GM12878 (cell line): ENCODE results near the gene NEGR1. TPM values are rescaled to one million over a fixed set of nuclear protein-coding genes. Genes with fewer than 3 reads are reported as not detected.

Experiments
- ATAC-seq: fragments of 200-7000 bp; cut with Tn5 transposase; 3 replicates; pipeline ENCODE4 v1.9.1; 2020; ENCODE audit warnings: mild to moderate bottlenecking, moderate library complexity
- BruUV-seq: library from RNA; stranded (reverse); fragments of 400-500 nt; replicated peaks from 2 replicates; lab custom pipeline; 2021; lab: Mats Ljungman, UMichigan
- CTCF ChIA-PET: fragments of 300-600 bp; sonication (Branson Sonifier 250); formaldehyde crosslinking; extraction: SDS; loops from one replicate; lab custom pipeline; 2021; ENCODE audit warnings: inconsistent platforms; lab: Yijun Ruan, JAX
- POLR2A ChIA-PET: fragments of 350-600 bp; formaldehyde crosslinking; extraction: SDS; loops from one replicate; lab custom pipeline; 2021; ENCODE audit warnings: inconsistent platforms; lab: Charles Lee
- RAD21 ChIA-PET: fragments of 300-600 bp; sonication (Branson Sonifier 250); formaldehyde crosslinking; loops from one replicate; lab custom pipeline; 2023; ENCODE audit warnings: antibody characterized with exemption; ENCODE audit not compliant: unreplicated experiment; lab: Charles Lee
- SMC1A ChIA-PET: fragments of 300-600 bp; sonication (Branson Sonifier 250); formaldehyde crosslinking; loops from one replicate; lab custom pipeline; 2023; ENCODE audit not compliant: unreplicated experiment, uncharacterized antibody; lab: Charles Lee
- DNase-seq: peaks from one replicate; pipeline ENCODE4 v3.0.0-alpha.2; 2011; ENCODE audit warnings: low read depth, low spot score
- FAIRE-seq: peaks from 3 replicates; lab custom pipeline; 2011; peaks lifted over from hg19 to GRCh38; lab: Jason Lieb, UNC
- H2AFZ ChIP-seq: 2 replicates; pipeline ENCODE4 v1.6.0; 2011; ENCODE audit warnings: low read depth, low read length, control low read depth; ENCODE audit not compliant: control insufficient read depth
- H3K27ac ChIP-seq: 2 replicates; pipeline ENCODE4 v1.5.1; 2011; ENCODE audit warnings: control low read depth; ENCODE audit not compliant: control insufficient read depth, insufficient read depth
- H3K27me3 ChIP-seq, 2 experiments: replicated peaks in 1 of 2; 2 replicates each; pipeline versions ENCODE4 v1.6.0 to v1.6.1; 2011; ENCODE audit warnings: low read length in 1 of 2; ENCODE audit not compliant: control insufficient read depth in 2 of 2, insufficient read depth in 2 of 2
- H3K36me3 ChIP-seq, 2 experiments: 2 replicates each; pipeline ENCODE4 v1.5.1; 2011; ENCODE audit warnings: low read length in 1 of 2; ENCODE audit not compliant: control insufficient read depth in 2 of 2, insufficient read depth in 2 of 2
- H3K4me1 ChIP-seq: 2 replicates; pipeline ENCODE4 v1.6.1; 2011; ENCODE audit warnings: mild to moderate bottlenecking, low read length, moderate library complexity, mixed read lengths; ENCODE audit not compliant: control insufficient read depth, insufficient read depth
- H3K4me2 ChIP-seq: 2 replicates; pipeline ENCODE4 v1.6.0; 2011; ENCODE audit warnings: control low read depth; ENCODE audit not compliant: control insufficient read depth, insufficient read depth
- H3K4me3 ChIP-seq: fragments of 200-600 bp; sonication (generic); 2 replicates; pipeline ENCODE4 v1.5.1; 2016
- H3K79me2 ChIP-seq: 2 replicates; pipeline ENCODE4 v1.6.0; 2011; ENCODE audit warnings: low read length; ENCODE audit not compliant: control insufficient read depth, insufficient read depth
- H3K9ac ChIP-seq: 2 replicates; pipeline ENCODE4 v1.8.0; 2011; ENCODE audit warnings: low read length, control low read depth, mixed read lengths; ENCODE audit not compliant: control insufficient read depth, insufficient read depth
- H3K9me3 ChIP-seq: replicated peaks from 3 replicates; pipeline ENCODE4 v1.5.1; 2011; ENCODE audit warnings: mild to moderate bottlenecking, low read length; ENCODE audit not compliant: control insufficient read depth, insufficient read depth
- H4K20me1 ChIP-seq: 2 replicates; pipeline ENCODE4 v1.6.0; 2011; ENCODE audit not compliant: control insufficient read depth, insufficient read depth
- CBFB ChIP-seq: IDR thresholded peaks from 2 replicates; pipeline ENCODE4 v1.6.1; 2016; ENCODE audit warnings: antibody characterized with exemption, low read depth
- CTCF ChIP-seq, 3 experiments: IDR thresholded peaks in 2 of 3; conservative IDR thresholded peaks in 1 of 3; 2 replicates each; pipeline ENCODE4 v1.5.1; 2011; ENCODE audit warnings: low read depth in 3 of 3, low read length in 3 of 3, mild to moderate bottlenecking in 3 of 3, control low read depth in 2 of 3, moderate library complexity in 2 of 3, inconsistent platforms in 1 of 3, mixed read lengths in 1 of 3; ENCODE audit not compliant: control insufficient read depth in 2 of 3, insufficient read depth in 1 of 3; ENCODE audit errors: extremely low read depth in 1 of 3
- DPF2 ChIP-seq: fragments of 450-650 bp; IDR thresholded peaks from 2 replicates; pipeline ENCODE4 v1.6.1; 2017; ENCODE audit warnings: mild to moderate bottlenecking
- IKZF2 ChIP-seq, 2 experiments: fragments of 450-650 bp; IDR thresholded peaks; 2 replicates each; pipeline ENCODE4 v1.6.1; 2017; ENCODE audit warnings: mild to moderate bottlenecking in 2 of 2, moderate library complexity in 2 of 2
- IRF3 ChIP-seq: fragments of 450-650 bp; IDR thresholded peaks from 2 replicates; pipeline ENCODE4 v1.6.1; 2014; ENCODE audit warnings: mild to moderate bottlenecking
- MTA2 ChIP-seq: fragments of 450-650 bp; IDR thresholded peaks from 2 replicates; pipeline ENCODE4 v1.6.1; 2016; ENCODE audit warnings: low read depth, mild to moderate bottlenecking, moderate library complexity
- NFYB ChIP-seq: IDR thresholded peaks from 2 replicates; pipeline ENCODE4 v1.6.1; 2011; ENCODE audit warnings: low read depth, mild to moderate bottlenecking, low read length, improper control_type of control experiment, moderate library complexity; ENCODE audit not compliant: insufficient read depth
- PKNOX1 ChIP-seq: fragments of 450-650 bp; IDR thresholded peaks from 2 replicates; pipeline ENCODE4 v1.6.1; 2016; ENCODE audit warnings: mild to moderate bottlenecking
- RELB ChIP-seq: fragments of 450-650 bp; IDR thresholded peaks from 2 replicates; pipeline ENCODE4 v1.6.1; 2017; ENCODE audit warnings: low read depth, mild to moderate bottlenecking, moderate library complexity
- RUNX3 ChIP-seq: IDR thresholded peaks from 2 replicates; pipeline ENCODE4 v1.6.1; 2012; ENCODE audit warnings: low read length, inconsistent platforms
- SUPT20H ChIP-seq: IDR thresholded peaks from 2 replicates; pipeline ENCODE4 v1.6.1; 2011; ENCODE audit warnings: low read depth, mild to moderate bottlenecking, low read length, moderate library complexity, borderline replicate concordance; ENCODE audit not compliant: control insufficient read depth
- TAF1 ChIP-seq: IDR thresholded peaks from 2 replicates; pipeline ENCODE4 v1.6.1; 2011; ENCODE audit warnings: mild to moderate bottlenecking, low read depth, low read length, borderline replicate concordance
- ZBTB4 ChIP-seq: fragments of 450-650 bp; formaldehyde crosslinking; IDR thresholded peaks from 2 replicates; pipeline ENCODE4 v1.4.0; 2022; ENCODE audit warnings: mild to moderate bottlenecking, moderate library complexity
- ZNF622 ChIP-seq: fragments of 450-650 bp; IDR thresholded peaks from 2 replicates; pipeline ENCODE4 v1.6.1; 2017; ENCODE audit warnings: mild to moderate bottlenecking, inconsistent platforms
- WGBS: methylation state at CpG from one replicate; pipeline ENCODE4 v1.1.6; 2016; ENCODE audit warnings: low lambda C conversion rate; ENCODE audit not compliant: insufficient replicate concordance, insufficient coverage; ENCODE audit errors: missing lambda C conversion rate; 5-methylcytosine and 5-hydroxymethylcytosine counted together
- in situ Hi-C: fragments of 300-500 bp; cut with MboI; formaldehyde crosslinking; loops from 9 replicates; pipeline ENCODE4 v1.14.3; 2018; ENCODE audit warnings: mixed read lengths
- intact Hi-C: fragments of 100-400 bp; cut with micrococcal nuclease; formaldehyde crosslinking; loops from one replicate; pipeline ENCODE4 v1.14.2; 2022; ENCODE audit not compliant: unreplicated experiment
- polyA plus RNA-seq, 11 experiments: library from polyadenylated mRNA; depleted of rRNA in 4 of 11; unstranded in 6 of 11; stranded (reverse) in 5 of 11; fragments of >200 nt; fragmentation: Nextera tagmentation in 4 of 11; fragmentation: Illumina TruSeq in 1 of 11; extraction: Ambion mirVana in 4 of 11; extraction: Trizol in 1 of 11; gene quantifications; 1 replicate in 1 of 11; 2 replicates in 10 of 11; pipeline versions ENCODE4 v1.2.1 to v1.2.3, GENCODE V29; 2011 to 2016; ENCODE audit warnings: inconsistent platforms in 2 of 11, missing spikeins in 2 of 11, low read depth in 1 of 11
- total RNA-seq, 4 experiments: library from RNA; depleted of rRNA in 3 of 4; stranded (reverse); fragments of >200 nt in 3 of 4; fragmentation: Illumina TruSeq in 1 of 4; extraction: Trizol in 1 of 4; gene quantifications; 2 replicates each; pipeline versions ENCODE4 v1.2.1 to v1.2.3, GENCODE V29; 2013 to 2021

The NEGR1 gene
- total and polyA plus RNA-seq, 10 of the 15 experiments (the other 5 are each of a cell fraction or from before 2014, with no cell fraction given): under 0.01 to 0.03 (median 0.01) TPM; not detected in 7

GRCh38 chr1:72013161-72013560 lies 269.2 kb downstream of the NEGR1 start:
- CTCF ChIA-PET: no interaction called here
- no peak for ATAC-seq
- Histone ChIP-seq H3K36me3 (no peaks in the 10 kb centered on the region), H3K9ac (no peak overlapping the region), H3K9me3 (no peaks in the 10 kb centered on the region), H2AFZ (no peak overlapping the region), H3K27me3 (no peaks in the 10 kb centered on the region), H3K27ac (no peak overlapping the region), H3K4me2 (no peak overlapping the region), H3K4me3 (no peak overlapping the region), H4K20me1 (no peaks in the 10 kb centered on the region), H3K4me1 (no peaks in the 10 kb centered on the region), H3K79me2 (no peaks in the 10 kb centered on the region)
- POLR2A ChIA-PET: no interaction called here
- SMC1A ChIA-PET: no interaction called here
- no TSS peak for BruUV-seq
- RAD21 ChIA-PET: no interaction called here
- 0% methylated on average over 1 of the region's 1 CpG for WGBS
- in situ Hi-C loops (no loop called here), intact Hi-C loops (no loop called here)
- FAIRE-seq: no peak
- DNase-seq: no peak
- no peak for TF ChIP-seq MTA2
- no peak for TF ChIP-seq PKNOX1
- TF ChIP-seq CBFB: no peak
- TF ChIP-seq NFYB: no peak
- no peak for TF ChIP-seq IKZF2 (IDR thresholded peaks at IDR 0.05)
- no peak for TF ChIP-seq TAF1
- TF ChIP-seq ZNF622: no peak
- no peak for TF ChIP-seq RUNX3
- no peak for TF ChIP-seq IRF3
- TF ChIP-seq DPF2: no peak
- TF ChIP-seq CTCF (IDR thresholded peaks at IDR 0.05 in 2 of 3, conservative IDR thresholded peaks at IDR 0.05 in 1 of 3; ENCODE audit: control insufficient read depth in 2 of 3, extremely low read depth in 1 of 3, insufficient read depth in 1 of 3, low read depth in 3 of 3, low read length in 3 of 3): no peak
- TF ChIP-seq ZBTB4 (CRISPR knock-in tag): no peak
- TF ChIP-seq SUPT20H: no peak
- no peak for TF ChIP-seq RELB
